GM19035 (cell line): ENCODE results near the gene RBM33.

Experiments used
- ATAC-seq: cut with Tn5 transposase; IDR thresholded peaks from one replicate; pipeline ENCODE4 v1.9.1; 2021; ENCODE audit not compliant: unreplicated experiment

RBM33 gene

GRCh38 chr7:155625557-155625956, 18.9 kb upstream of the RBM33 start:
- no peak for ATAC-seq

GRCh38 chr7:155629171-155629570, 15.3 kb upstream of the RBM33 start:
- ATAC-seq = no peak

GRCh38 chr7:155631155-155631554, 13.3 kb upstream of the RBM33 start:
- no peak for ATAC-seq

- no peak for ATAC-seq
These were observed 8.6 kb upstream of the RBM33 start for GRCh38 chr7:155635817-155636216.

GRCh38 chr7:155637155-155637554, 7.3 kb upstream of the RBM33 start:
- ATAC-seq = no peak

GRCh38 chr7:155638366-155638765, 6.1 kb upstream of the RBM33 start:
- no peak for ATAC-seq

- ATAC-seq = no peak
These were observed 4.4 kb upstream of the RBM33 start for GRCh38 chr7:155639958-155640520.

GRCh38 chr7:155640629-155641028, 3.8 kb upstream of the RBM33 start:
- ATAC-seq = no peak

GRCh38 chr7:155643804-155644177, 670 bp upstream of the RBM33 start:
- peak; percentile 23 for ATAC-seq

- peak; percentile 27 for ATAC-seq
These were observed 579 bp downstream of the RBM33 start for GRCh38 chr7:155644971-155645509.

GRCh38 chr7:155645662-155646061, 1.2 kb downstream of the RBM33 start:
- no peak for ATAC-seq

- ATAC-seq = no peak
These were observed 2.2 kb downstream of the RBM33 start for GRCh38 chr7:155646669-155647068.

GRCh38 chr7:155647302-155647701, 2.8 kb downstream of the RBM33 start:
- no peak for ATAC-seq

- no peak for ATAC-seq
These were observed 3.3 kb downstream of the RBM33 start for GRCh38 chr7:155647734-155648133.

GRCh38 chr7:155648752-155649339, 4.4 kb downstream of the RBM33 start:
- no peak for ATAC-seq

- no peak for ATAC-seq
These were observed 5.1 kb downstream of the RBM33 start for GRCh38 chr7:155649588-155649987.

GRCh38 chr7:155652156-155653114, 8.0 kb downstream of the RBM33 start:
- ATAC-seq = no peak

GRCh38 chr7:155653803-155654202, 9.3 kb downstream of the RBM33 start:
- ATAC-seq = no peak

- ATAC-seq = no peak
These were observed 12.4 kb downstream of the RBM33 start for GRCh38 chr7:155656891-155657290.

- peak; percentile 84 for ATAC-seq
These were observed 15.7 kb downstream of the RBM33 start for GRCh38 chr7:155660059-155660757.

- peak; percentile 73 for ATAC-seq
These were observed 16.3 kb downstream of the RBM33 start for GRCh38 chr7:155660758-155661093.
